ENCODE measurements around the gene TRIM6. TPM values are rescaled to one million over a fixed set of nuclear protein-coding genes. Genes with fewer than 3 reads are reported as not detected.
"Not testable (repeated sequence)": the region's sequence is repeated elsewhere in the genome, so short reads cannot be mapped to it uniquely, and the experiment has no call there.

The TRIM6 gene
- total RNA-seq, 6 experiments from 2014 or later: 0.29 to 2.0 (median 0.65) TPM

DNA sequence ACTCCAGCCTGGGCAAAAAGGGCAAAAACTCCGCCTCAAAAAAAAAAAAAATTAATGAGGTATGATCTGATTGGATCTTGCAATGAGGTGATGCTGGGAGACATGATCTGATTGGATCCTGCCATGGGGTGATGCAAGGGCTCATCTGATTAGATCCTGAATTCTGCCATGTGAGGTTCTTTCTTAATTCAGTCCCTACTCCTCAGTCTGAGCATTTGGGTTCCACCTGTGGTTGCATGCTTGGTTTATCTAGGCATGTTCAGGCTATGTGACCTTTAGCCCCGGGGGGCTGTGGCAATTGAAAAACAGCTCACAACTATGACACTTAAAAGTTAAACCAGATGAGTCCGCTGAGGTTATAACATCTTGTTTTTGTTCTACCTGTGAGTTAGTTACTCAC, 4.8 kb upstream of the TRIM6 start:
- ATAC-seq: no peak
- 47% methylated on average over 3 of the region's 3 CpGs for WGBS (ENCODE audit: insufficient coverage, low coverage, low lambda C conversion rate, missing lambda C conversion rate)
- no peaks in the 10 kb centered on the region for H3K27me3 ChIP-seq
- no peak for DNase-seq
- H3K4me3 ChIP-seq: no peak overlapping the region
- no peaks in the 10 kb centered on the region for H3K36me3 ChIP-seq
- no peaks in the 10 kb centered on the region for H3K9me3 ChIP-seq
- intact Hi-C loops (cut with DNase I): no loop called here
- H3K27ac ChIP-seq: no peak overlapping the region
- no peak for TF ChIP-seq POLR2A (IDR thresholded peaks at IDR 0.05)
- TF ChIP-seq, protein P1, sequence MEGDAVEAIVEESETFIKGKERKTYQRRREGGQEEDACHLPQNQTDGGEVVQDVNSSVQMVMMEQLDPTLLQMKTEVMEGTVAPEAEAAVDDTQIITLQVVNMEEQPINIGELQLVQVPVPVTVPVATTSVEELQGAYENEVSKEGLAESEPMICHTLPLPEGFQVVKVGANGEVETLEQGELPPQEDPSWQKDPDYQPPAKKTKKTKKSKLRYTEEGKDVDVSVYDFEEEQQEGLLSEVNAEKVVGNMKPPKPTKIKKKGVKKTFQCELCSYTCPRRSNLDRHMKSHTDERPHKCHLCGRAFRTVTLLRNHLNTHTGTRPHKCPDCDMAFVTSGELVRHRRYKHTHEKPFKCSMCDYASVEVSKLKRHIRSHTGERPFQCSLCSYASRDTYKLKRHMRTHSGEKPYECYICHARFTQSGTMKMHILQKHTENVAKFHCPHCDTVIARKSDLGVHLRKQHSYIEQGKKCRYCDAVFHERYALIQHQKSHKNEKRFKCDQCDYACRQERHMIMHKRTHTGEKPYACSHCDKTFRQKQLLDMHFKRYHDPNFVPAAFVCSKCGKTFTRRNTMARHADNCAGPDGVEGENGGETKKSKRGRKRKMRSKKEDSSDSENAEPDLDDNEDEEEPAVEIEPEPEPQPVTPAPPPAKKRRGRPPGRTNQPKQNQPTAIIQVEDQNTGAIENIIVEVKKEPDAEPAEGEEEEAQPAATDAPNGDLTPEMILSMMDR (IDR thresholded peaks at IDR 0.05): no peak
- H3K4me1 ChIP-seq: no peaks in the 10 kb centered on the region

DNA sequence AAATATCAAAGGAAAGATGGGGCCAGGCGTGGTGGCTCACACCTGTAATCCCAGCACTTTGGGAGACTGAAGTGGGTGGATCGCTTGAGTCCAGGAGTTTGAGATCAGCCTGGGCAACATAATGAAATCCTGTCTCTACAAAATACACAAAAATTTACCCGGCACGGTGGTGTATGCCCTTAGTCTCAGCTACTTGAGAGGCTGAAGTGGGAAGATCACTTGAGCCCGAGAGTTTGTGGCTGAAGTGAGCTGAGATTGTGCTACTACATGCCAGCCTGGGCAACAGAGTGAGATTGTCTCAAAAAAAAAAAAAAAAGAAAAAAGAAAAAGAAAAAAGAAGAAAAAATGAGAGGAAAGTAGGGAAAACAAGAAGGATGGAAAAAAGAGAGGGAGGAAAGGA, 3.8 kb upstream of the TRIM6 start:
- 88% methylated on average over 4 of the region's 5 CpGs for whole genome bisulfite sequencing (ENCODE audit: insufficient coverage, low coverage, low lambda C conversion rate, missing lambda C conversion rate)
- peaks cover 0 to 7% (median 0%) of the 10 kb centered on the region in 4 donors for H3K4me1 ChIP-seq
- no peaks in the 10 kb centered on the region for H3K36me3 ChIP-seq
- TF ChIP-seq, protein P1 (IDR thresholded peaks at IDR 0.05): no peak
- TF ChIP-seq POLR2A (IDR thresholded peaks at IDR 0.05): no peak
- no peaks in the 10 kb centered on the region for H3K27me3 ChIP-seq
- no peak overlapping the region for H3K27ac ChIP-seq
- DNase-seq (no peak), ATAC-seq (no peak)
- H3K4me3 ChIP-seq: no peak overlapping the region
- no peaks in the 10 kb centered on the region for H3K9me3 ChIP-seq
- intact Hi-C loops (cut with DNase I): no loop called here

DNA sequence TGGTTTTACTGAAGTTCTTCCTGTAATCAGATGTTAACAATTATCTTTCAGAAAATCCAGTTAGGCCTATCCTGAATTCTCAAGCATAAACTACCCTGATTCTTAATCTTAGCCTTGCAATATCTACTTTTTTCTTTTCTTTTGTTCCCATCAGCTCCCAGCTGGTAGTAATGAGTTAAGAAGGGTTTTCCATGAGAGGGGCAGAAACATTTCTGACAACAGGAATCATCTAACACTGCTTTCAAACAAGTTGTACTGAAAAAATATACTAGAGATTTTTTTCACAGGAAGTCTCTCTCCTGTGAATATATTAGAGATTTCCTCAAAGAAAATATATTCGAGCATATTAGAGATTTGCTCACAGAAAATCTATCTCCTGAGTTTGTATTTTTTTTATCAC, 3.3 kb upstream of the TRIM6 start:
- 50% methylated on average over 1 of the region's 1 CpG for WGBS (ENCODE audit: insufficient coverage, low coverage, low lambda C conversion rate, missing lambda C conversion rate)
- ATAC-seq (no peak), DNase-seq (no peak)
- H3K4me3 ChIP-seq: no peak overlapping the region
- intact Hi-C loops (cut with DNase I): no loop called here
- H3K9me3 ChIP-seq: no peaks in the 10 kb centered on the region
- no peaks in the 10 kb centered on the region for H3K27me3 ChIP-seq
- no peaks in the 10 kb centered on the region for H3K36me3 ChIP-seq
- TF ChIP-seq POLR2A (IDR thresholded peaks at IDR 0.05): no peak
- TF ChIP-seq, protein P1 (IDR thresholded peaks at IDR 0.05): no peak
- H3K27ac ChIP-seq: no peak overlapping the region
- peaks cover 0 to 7% (median 0%) of the 10 kb centered on the region in 4 donors for H3K4me1 ChIP-seq

DNA sequence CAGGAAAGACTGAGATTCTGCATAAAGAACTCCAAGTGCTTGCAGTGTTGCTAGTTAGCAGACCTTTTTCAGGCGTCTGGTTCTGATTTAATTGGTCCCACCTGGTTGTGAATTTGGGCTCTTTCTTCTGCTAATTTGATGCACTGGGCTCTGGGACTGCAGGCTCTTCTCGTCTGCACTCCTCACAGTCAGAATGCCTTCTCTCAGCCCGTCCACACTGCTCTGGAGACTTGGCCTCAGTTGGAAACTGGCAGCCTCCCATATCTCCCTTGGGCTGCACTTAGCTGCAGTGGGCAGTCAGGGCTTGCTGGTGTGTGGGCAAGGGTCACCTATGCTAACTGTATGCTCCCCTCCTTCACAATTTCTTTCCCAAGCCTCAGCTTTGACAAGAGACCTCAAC, 1.5 kb downstream of the TRIM6 start:
- H3K4me3 ChIP-seq: no peak overlapping the region
- TF ChIP-seq, protein P1 (IDR thresholded peaks at IDR 0.05): no peak
- no peak for TF ChIP-seq POLR2A (IDR thresholded peaks at IDR 0.05)
- no peak for DNase-seq
- intact Hi-C loops (cut with DNase I): no loop called here
- peaks cover 0 to 7% (median 0%) of the 10 kb centered on the region in 4 donors for H3K4me1 ChIP-seq
- 66% methylated on average over 3 of the region's 3 CpGs for WGBS (ENCODE audit: insufficient coverage, low coverage, low lambda C conversion rate, missing lambda C conversion rate)
- no peaks in the 10 kb centered on the region for H3K36me3 ChIP-seq
- no peaks in the 10 kb centered on the region for H3K9me3 ChIP-seq
- no peaks in the 10 kb centered on the region for H3K27me3 ChIP-seq
- H3K27ac ChIP-seq: no peak overlapping the region
- no peak for ATAC-seq

DNA sequence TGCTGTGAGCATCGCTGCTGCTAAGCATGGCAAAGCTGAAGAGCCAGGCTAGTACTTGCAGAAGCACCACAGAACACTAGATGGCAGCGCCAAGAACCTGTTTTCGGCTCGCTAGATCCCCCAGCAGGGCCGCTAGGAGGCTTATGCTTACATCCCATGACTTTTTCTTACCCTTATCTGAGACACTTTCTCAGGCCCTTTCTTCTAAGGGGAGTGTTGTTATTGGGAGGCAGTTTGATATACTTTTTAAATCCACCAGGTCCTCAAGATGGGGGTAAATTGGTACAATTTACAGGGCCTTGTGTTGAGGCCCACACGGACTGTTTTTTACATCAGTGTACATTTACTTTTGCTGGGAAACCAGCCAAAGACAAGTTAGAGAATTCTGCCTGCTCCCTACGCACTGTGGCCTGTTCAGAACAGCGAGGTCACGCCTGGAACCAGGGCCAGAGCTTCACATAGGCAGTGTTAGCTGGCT, 4.0 kb downstream of the TRIM6 start:
- ATAC-seq (peak; percentile 88 to 93 (median 92)), DNase-seq (peak; percentile 69 to 76 (median 73))
- peaks cover 0 to 7% (median 0%) of the 10 kb centered on the region in 4 donors for H3K4me1 ChIP-seq
- H3K27me3 ChIP-seq: no peaks in the 10 kb centered on the region
- peak overlapping the region in 1 of 3 donors; percentile 38 for H3K27ac ChIP-seq
- no peaks in the 10 kb centered on the region for H3K36me3 ChIP-seq
- H3K4me3 ChIP-seq: no peak overlapping the region
- WGBS (ENCODE audit: insufficient coverage, low coverage, low lambda C conversion rate, missing lambda C conversion rate): 26% methylated on average over 9 of the region's 9 CpGs
- TF ChIP-seq, protein P1 (IDR thresholded peaks at IDR 0.05): peak; percentile 52 to 85 (median 75)
- no peak for TF ChIP-seq POLR2A (IDR thresholded peaks at IDR 0.05)
- intact Hi-C loops (cut with DNase I): no loop called here
- H3K9me3 ChIP-seq: no peaks in the 10 kb centered on the region

DNA sequence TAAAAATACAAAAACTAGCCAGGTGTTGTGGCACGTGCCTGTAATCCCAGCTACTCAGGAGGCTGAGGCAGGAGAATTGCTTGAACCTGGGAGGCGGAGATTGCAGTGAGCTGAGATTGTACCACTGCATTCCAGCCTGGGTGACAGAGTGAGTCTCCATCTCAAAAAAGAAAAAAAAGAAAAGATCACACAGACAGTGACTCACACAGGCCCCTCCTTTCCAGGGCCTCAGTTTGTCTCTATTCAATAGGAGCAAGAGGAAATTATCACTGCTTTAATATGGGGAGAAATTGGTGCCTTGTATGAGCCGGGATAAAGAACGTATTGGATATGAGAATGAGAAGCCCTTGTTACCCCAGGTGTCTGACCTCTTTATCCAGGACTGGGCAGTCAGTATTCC, 6.4 kb downstream of the TRIM6 start:
- intact Hi-C loops (cut with DNase I): not testable (repeated sequence)

More for the DNA sequence above, 6.4 kb downstream of the TRIM6 start:
- WGBS (ENCODE audit: insufficient coverage, low coverage, low lambda C conversion rate, missing lambda C conversion rate): 95% methylated on average over 4 of the region's 4 CpGs
- not testable (repeated sequence) for H3K27me3 ChIP-seq, H3K36me3 ChIP-seq, DNase-seq, H3K4me1 ChIP-seq, H3K27ac ChIP-seq, H3K9me3 ChIP-seq, H3K4me3 ChIP-seq, ATAC-seq
